HEK293 (cell line): ENCODE data around the gene FRY.

Source experiments
- CTCF ChIA-PET: fragments of 350-600 bp; formaldehyde crosslinking; extraction: SDS; loops from one replicate; lab custom pipeline; 2021; ENCODE audit warnings: antibody characterized with exemption; lab: Yijun Ruan, JAX
- POLR2A ChIA-PET: fragments of 300-600 bp; formaldehyde crosslinking; extraction: SDS; loops from one replicate; lab custom pipeline; 2020; ENCODE audit warnings: antibody characterized with exemption, inconsistent platforms; lab: Yijun Ruan, JAX
- H3K27ac ChIP-seq: fragments of 200-500 bp; sonication (Bioruptor generic); 2 replicates; pipeline ENCODE4 v1.5.1; 2014; ENCODE audit warnings: low read depth, low read length, control low read depth, inconsistent platforms; ENCODE audit errors: extremely low read depth
- H3K36me3 ChIP-seq, 2 experiments: fragments of 200-500 bp in 1 of 2; sonication (Bioruptor generic) in 1 of 2; 1 replicate in 1 of 2; 2 replicates in 1 of 2; pipeline ENCODE4 v1.5.1; 2014 to 2017; ENCODE audit warnings: inconsistent platforms in 2 of 2, low read length in 2 of 2; ENCODE audit not compliant: control insufficient read depth in 2 of 2, insufficient read depth in 1 of 2
- H3K4me1 ChIP-seq: fragments of 200-500 bp; sonication (Bioruptor generic); 2 replicates; pipeline ENCODE4 v1.5.1; 2014; ENCODE audit warnings: mild to moderate bottlenecking, low read length, inconsistent platforms; ENCODE audit not compliant: control insufficient read depth, insufficient read depth
- H3K4me3 ChIP-seq: 2 replicates; pipeline ENCODE4 v1.5.1; 2011; ENCODE audit warnings: low read depth, mild to moderate bottlenecking, control low read depth, low read length, moderate library complexity
- H3K9me3 ChIP-seq: fragments of 200-500 bp; sonication (Bioruptor generic); 2 replicates; pipeline ENCODE4 v1.5.1; 2014; ENCODE audit warnings: low read depth, low read length, inconsistent platforms; ENCODE audit not compliant: control insufficient read depth, insufficient read depth
- BCL11B ChIP-seq: fragments of 450-650 bp; formaldehyde crosslinking; IDR thresholded peaks from 2 replicates; pipeline ENCODE4 v1.5.1; 2016; ENCODE audit warnings: low read depth, missing biosample characterization, missing genetic modification characterization
- GLI2 ChIP-seq: fragments of 450-650 bp; formaldehyde crosslinking; IDR thresholded peaks from 2 replicates; pipeline ENCODE4; 2017; ENCODE audit warnings: missing biosample characterization, missing genetic modification characterization, low read depth, borderline replicate concordance
- GLIS1 ChIP-seq: fragments of 450-650 bp; formaldehyde crosslinking; IDR thresholded peaks from 2 replicates; pipeline ENCODE4 v1.5.1; 2016; ENCODE audit warnings: missing biosample characterization, missing genetic modification characterization
- REPIN1 ChIP-seq: fragments of 450-650 bp; formaldehyde crosslinking; IDR thresholded peaks from 2 replicates; pipeline ENCODE4 v1.5.1; 2017; ENCODE audit warnings: missing biosample characterization, missing genetic modification characterization, low read depth
- YY2 ChIP-seq: fragments of 450-650 bp; formaldehyde crosslinking; IDR thresholded peaks from 2 replicates; pipeline ENCODE4 v1.5.1; 2016; ENCODE audit warnings: missing biosample characterization, missing genetic modification characterization
- ZBTB44 ChIP-seq: fragments of 450-650 bp; IDR thresholded peaks from 2 replicates; pipeline ENCODE4 v1.5.1; 2018; ENCODE audit warnings: missing biosample characterization, mild to moderate bottlenecking, missing genetic modification characterization
- ZBTB6 ChIP-seq: fragments of 450-650 bp; formaldehyde crosslinking; IDR thresholded peaks from 2 replicates; pipeline ENCODE4 v1.5.1; 2017; ENCODE audit warnings: missing biosample characterization, missing genetic modification characterization
- ZBTB8A ChIP-seq: fragments of 450-650 bp; formaldehyde crosslinking; IDR thresholded peaks from 2 replicates; pipeline ENCODE4 v1.5.1; 2016; ENCODE audit warnings: missing biosample characterization, missing genetic modification characterization
- ZNF121 ChIP-seq: fragments of 450-650 bp; formaldehyde crosslinking; IDR thresholded peaks from 2 replicates; pipeline ENCODE4 v1.5.1; 2016; ENCODE audit warnings: missing biosample characterization, missing genetic modification characterization
- ZNF148 ChIP-seq: fragments of 450-650 bp; formaldehyde crosslinking; IDR thresholded peaks from 2 replicates; pipeline ENCODE4 v1.5.0; 2017; ENCODE audit warnings: missing biosample characterization, missing genetic modification characterization, borderline replicate concordance
- ZNF19 ChIP-seq: fragments of 450-650 bp; formaldehyde crosslinking; IDR thresholded peaks from 2 replicates; pipeline ENCODE4; 2016; ENCODE audit warnings: missing biosample characterization, missing genetic modification characterization, low read depth
- ZNF2 ChIP-seq: fragments of 450-650 bp; formaldehyde crosslinking; IDR thresholded peaks from 2 replicates; pipeline ENCODE4 v1.5.1; 2016; ENCODE audit warnings: missing biosample characterization, missing genetic modification characterization
- ZNF202 ChIP-seq: fragments of 450-650 bp; formaldehyde crosslinking; IDR thresholded peaks from 2 replicates; pipeline ENCODE4 v1.5.1; 2016; ENCODE audit warnings: missing biosample characterization, missing genetic modification characterization, borderline replicate concordance
- ZNF266 ChIP-seq: fragments of 450-650 bp; formaldehyde crosslinking; IDR thresholded peaks from 2 replicates; pipeline ENCODE4 v1.5.1; 2016; ENCODE audit warnings: missing biosample characterization, missing genetic modification characterization, low read depth
- ZNF324 ChIP-seq: fragments of 450-650 bp; formaldehyde crosslinking; IDR thresholded peaks from 2 replicates; pipeline ENCODE4 v1.5.1; 2016; ENCODE audit warnings: missing biosample characterization, missing genetic modification characterization
- ZNF350 ChIP-seq: fragments of 450-650 bp; formaldehyde crosslinking; IDR thresholded peaks from 2 replicates; pipeline ENCODE4 v1.5.0; 2017; ENCODE audit warnings: missing biosample characterization, mild to moderate bottlenecking, missing genetic modification characterization
- ZNF37A ChIP-seq: fragments of 450-650 bp; IDR thresholded peaks from 2 replicates; pipeline ENCODE4 v1.5.1; 2018; ENCODE audit warnings: missing biosample characterization, missing genetic modification characterization
- ZNF398 ChIP-seq: fragments of 450-650 bp; formaldehyde crosslinking; IDR thresholded peaks from 2 replicates; pipeline ENCODE4 v1.5.1; 2017; ENCODE audit warnings: missing biosample characterization, missing genetic modification characterization
- ZNF707 ChIP-seq: fragments of 450-650 bp; formaldehyde crosslinking; IDR thresholded peaks from 2 replicates; pipeline ENCODE4 v1.5.1; 2016; ENCODE audit warnings: missing biosample characterization, missing genetic modification characterization
- ZNF747 ChIP-seq: fragments of 450-650 bp; formaldehyde crosslinking; IDR thresholded peaks from 2 replicates; pipeline ENCODE4 v1.5.1; 2016; ENCODE audit warnings: missing biosample characterization, missing genetic modification characterization
- ZXDB ChIP-seq: fragments of 450-650 bp; formaldehyde crosslinking; IDR thresholded peaks from 2 replicates; pipeline ENCODE4 v1.5.1; 2016; ENCODE audit warnings: missing biosample characterization, missing genetic modification characterization

The FRY gene

GRCh38 chr13:32151240-32151639 lies 119.7 kb downstream of the FRY start:
- TF ChIP-seq ZBTB6 (tag by site-specific recombination) (no peak), ZNF2 (tag by site-specific recombination) (no peak), ZXDB (no peak), ZNF37A (tag by site-specific recombination) (no peak)
- ChIA-PET CTCF (interaction anchor here (0.6 kb wide), 1 partner anchor 519 kb away, joined by 3 read pairs; no protein-coding TSS in a partner anchor), POLR2A (no interaction called here)
- H3K9me3 ChIP-seq = no peaks in the 10 kb centered on the region
- H3K4me3 ChIP-seq = no peak overlapping the region
- H3K4me1 ChIP-seq = no peaks in the 10 kb centered on the region
- no peaks in the 10 kb centered on the region for H3K36me3 ChIP-seq
- H3K27ac ChIP-seq = no peak overlapping the region

- Histone ChIP-seq H3K9me3 (no peaks in the 10 kb centered on the region), H3K27ac (no peak overlapping the region), H3K4me3 (no peak overlapping the region), H3K36me3 (no peaks in the 10 kb centered on the region)
- CTCF ChIA-PET = no interaction called here
- TF ChIP-seq ZNF19 (tag by site-specific recombination) (no peak), ZNF747 (no peak)
- TF ChIP-seq, all 188 proteins: peak for 0
- no peaks in the 10 kb centered on the region for H3K4me1 ChIP-seq
- POLR2A ChIA-PET = no interaction called here
These were observed 121.5 kb downstream of the FRY start for GRCh38 chr13:32153056-32153455.

GRCh38 chr13:32159137-32159869 lies 127.7 kb downstream of the FRY start:
- TF ChIP-seq ZBTB8A (tag by site-specific recombination) (no peak), ZNF398 (tag by site-specific recombination) (no peak)
- Histone ChIP-seq H3K9me3 (no peaks in the 10 kb centered on the region), H3K36me3 (no peaks in the 10 kb centered on the region), H3K27ac (no peak overlapping the region), H3K4me3 (no peak overlapping the region), H3K4me1 (no peaks in the 10 kb centered on the region)
- ChIA-PET CTCF (no interaction called here), POLR2A (no interaction called here)

GRCh38 chr13:32162395-32163005 lies 130.9 kb downstream of the FRY start:
- H3K36me3 ChIP-seq = no peaks in the 10 kb centered on the region
- no peaks in the 10 kb centered on the region for H3K9me3 ChIP-seq
- ChIA-PET CTCF (no interaction called here), POLR2A (no interaction called here)
- no peak overlapping the region for H3K27ac ChIP-seq
- H3K4me3 ChIP-seq = no peak overlapping the region
- no peaks in the 10 kb centered on the region for H3K4me1 ChIP-seq
- no peak for TF ChIP-seq ZNF707 (tag by site-specific recombination)
- TF ChIP-seq GLIS1 (tag by site-specific recombination) = no peak
- TF ChIP-seq ZNF148 = no peak
- no peak for TF ChIP-seq ZNF324 (tag by site-specific recombination)
- no peak for TF ChIP-seq BCL11B (tag by site-specific recombination)
- TF ChIP-seq REPIN1 (tag by site-specific recombination) = no peak
- TF ChIP-seq GLI2 = no peak
- TF ChIP-seq ZNF121 (tag by site-specific recombination) = no peak
- no peak for TF ChIP-seq ZNF350 (tag by site-specific recombination)
- no peak for TF ChIP-seq ZNF202 (tag by site-specific recombination)
- no peak for TF ChIP-seq YY2 (tag by site-specific recombination)
- no peak for TF ChIP-seq ZNF266 (tag by site-specific recombination)
- TF ChIP-seq ZBTB44 (tag by site-specific recombination) = no peak
